Neural progenitor cell (in vitro differentiated cells): ENCODE measurements around the gene GRIK3. TPM values are rescaled to one million over a fixed set of nuclear protein-coding genes. Genes with fewer than 3 reads are reported as not detected.

Experiments
- DNase-seq: peaks from one replicate; pipeline ENCODE4 v3.0.0-alpha.2; 2016; ENCODE audit warnings: low spot score
- H2AFZ ChIP-seq: fragments of 200-600 bp; sonication (generic); replicated peaks from 2 replicates; pipeline ENCODE4 v1.6.1; 2016; ENCODE audit warnings: antibody characterized with exemption
- H3F3A ChIP-seq: fragments of 200-600 bp; sonication (generic); 2 replicates; pipeline ENCODE4 v1.6.1; 2016; ENCODE audit warnings: antibody characterized with exemption, low read depth
- H3K27ac ChIP-seq: fragments of 200-600 bp; sonication (generic); 2 replicates; pipeline ENCODE4 v1.5.1; 2016; ENCODE audit warnings: mild to moderate bottlenecking
- H3K27me3 ChIP-seq: fragments of 200-600 bp; sonication (generic); 2 replicates; pipeline ENCODE4 v1.6.1; 2016; ENCODE audit warnings: mild to moderate bottlenecking, moderate library complexity
- H3K36me3 ChIP-seq: fragments of 200-600 bp; sonication (generic); 2 replicates; pipeline ENCODE4 v1.5.1; 2016
- H3K4me1 ChIP-seq: fragments of 200-600 bp; sonication (generic); 2 replicates; pipeline ENCODE4 v1.6.1; 2016; ENCODE audit warnings: mixed run types
- H3K4me2 ChIP-seq: fragments of 200-600 bp; sonication (generic); 2 replicates; pipeline ENCODE4 v1.6.1; 2016
- H3K4me3 ChIP-seq: fragments of 200-600 bp; sonication (generic); 2 replicates; pipeline ENCODE4 v1.5.1; 2016
- H3K79me2 ChIP-seq: fragments of 200-600 bp; sonication (generic); 2 replicates; pipeline ENCODE4 v1.6.1; 2016; ENCODE audit warnings: low read depth
- H3K9ac ChIP-seq: fragments of 200-600 bp; sonication (generic); 2 replicates; pipeline ENCODE4 v1.6.1; 2016
- H3K9me3 ChIP-seq: fragments of 200-600 bp; sonication (generic); 2 replicates; pipeline ENCODE4 v1.5.1; 2016; ENCODE audit warnings: low read depth
- H4K20me1 ChIP-seq: fragments of 200-600 bp; sonication (generic); 2 replicates; pipeline ENCODE4 v1.6.1; 2016; ENCODE audit warnings: low read depth
- H3K27ac Mint-ChIP-seq: 3 replicates; pipeline ENCODE4 v1.8.0; 2021; ENCODE audit warnings: mixed read lengths
- H3K27me3 Mint-ChIP-seq: 2 replicates; pipeline ENCODE4 v1.8.0; 2022; ENCODE audit warnings: low read depth, mild to moderate bottlenecking, inconsistent platforms, moderate library complexity, mixed read lengths; ENCODE audit not compliant: insufficient read depth
- H3K36me3 Mint-ChIP-seq: 3 replicates; pipeline ENCODE4 v1.8.0; 2021; ENCODE audit warnings: mixed read lengths
- H3K4me1 Mint-ChIP-seq: 3 replicates; pipeline ENCODE4 v1.8.0; 2021; ENCODE audit warnings: mixed read lengths
- H3K4me3 Mint-ChIP-seq: 3 replicates; pipeline ENCODE4 v1.8.0; 2021; ENCODE audit warnings: mild to moderate bottlenecking, moderate library complexity, mixed read lengths
- H3K9me3 Mint-ChIP-seq: 3 replicates; pipeline ENCODE4 v1.8.0; 2020; ENCODE audit warnings: mixed read lengths
- CTCF ChIP-seq: fragments of 200-600 bp; sonication (generic); IDR thresholded peaks from 2 replicates; pipeline ENCODE4 v1.5.1; 2017; ENCODE audit warnings: antibody characterized with exemption, mild to moderate bottlenecking
- EZH2 ChIP-seq: fragments of 200-600 bp; sonication (generic); IDR thresholded peaks from 2 replicates; pipeline ENCODE4 v1.6.1; 2017; ENCODE audit warnings: antibody characterized with exemption, mild to moderate bottlenecking, moderate library complexity
- EZH2phosphoT487 ChIP-seq: fragments of 200-600 bp; sonication (generic); IDR thresholded peaks from 2 replicates; pipeline ENCODE4 v1.6.1; 2017; ENCODE audit warnings: antibody characterized with exemption
- total RNA-seq: library from RNA; depleted of rRNA; stranded (reverse); fragments of >200 nt; gene quantifications from 2 replicates; pipeline ENCODE4 v1.2.3, GENCODE V29; 2015; ENCODE audit warnings: low replicate concordance

GRIK3 gene
- total RNA-seq, 1 donor from 2014 or later, result 1.7 TPM

- Histone ChIP-seq H3K9me3 (no peaks in the 10 kb centered on the region), H4K20me1 (no peaks in the 10 kb centered on the region), H3F3A (peaks cover 5% of the 10 kb centered on the region), H3K36me3 (no peaks in the 10 kb centered on the region), H3K27me3 (no peaks in the 10 kb centered on the region), H2AFZ (no peak overlapping the region), H3K79me2 (no peaks in the 10 kb centered on the region), H3K9ac (no peak overlapping the region), H3K27ac (no peak overlapping the region), H3K4me2 (no peak overlapping the region), H3K4me1 (peaks cover 16% of the 10 kb centered on the region), H3K4me3 (no peak overlapping the region)
- peaks cover 12% of the 10 kb centered on the region for H3K27me3 Mint-ChIP-seq
- H3K36me3 Mint-ChIP-seq, result no peaks in the 10 kb centered on the region
- peaks cover 26% of the 10 kb centered on the region for H3K4me1 Mint-ChIP-seq
- H3K27ac Mint-ChIP-seq, result no peak overlapping the region
- H3K9me3 Mint-ChIP-seq, result no peaks in the 10 kb centered on the region
- H3K4me3 Mint-ChIP-seq, result no peak overlapping the region
- TF ChIP-seq CTCF, result no peak
- no peak for TF ChIP-seq EZH2phosphoT487
- TF ChIP-seq EZH2, result no peak
- DNase-seq, result no peak
Observed at GRCh38 chr1:37053173-37053572, 18.9 kb upstream of the GRIK3 start.

- Histone ChIP-seq H3K27ac (no peak overlapping the region), H3F3A (peaks cover 5% of the 10 kb centered on the region), H3K4me3 (no peak overlapping the region), H2AFZ (no peak overlapping the region), H3K79me2 (no peaks in the 10 kb centered on the region), H3K27me3 (no peaks in the 10 kb centered on the region), H3K9ac (no peak overlapping the region), H3K36me3 (no peaks in the 10 kb centered on the region), H4K20me1 (no peaks in the 10 kb centered on the region), H3K4me1 (peaks cover 16% of the 10 kb centered on the region), H3K9me3 (no peaks in the 10 kb centered on the region), H3K4me2 (no peak overlapping the region)
- H3K9me3 Mint-ChIP-seq, result no peaks in the 10 kb centered on the region
- TF ChIP-seq CTCF (no peak), EZH2 (no peak), EZH2phosphoT487 (no peak)
- no peaks in the 10 kb centered on the region for H3K36me3 Mint-ChIP-seq
- H3K4me3 Mint-ChIP-seq, result no peak overlapping the region
- no peak overlapping the region for H3K27ac Mint-ChIP-seq
- DNase-seq, result no peak
- peaks cover 26% of the 10 kb centered on the region for H3K4me1 Mint-ChIP-seq
- peaks cover 12% of the 10 kb centered on the region for H3K27me3 Mint-ChIP-seq
Observed at GRCh38 chr1:37052120-37052519, 17.8 kb upstream of the GRIK3 start.

- Mint-ChIP-seq H3K9me3 (no peaks in the 10 kb centered on the region), H3K4me1 (peaks cover 23% of the 10 kb centered on the region), H3K4me3 (no peak overlapping the region), H3K27ac (no peak overlapping the region), H3K27me3 (peaks cover 12% of the 10 kb centered on the region), H3K36me3 (no peaks in the 10 kb centered on the region)
- H3K36me3 ChIP-seq, result no peaks in the 10 kb centered on the region
- no peak overlapping the region for H2AFZ ChIP-seq
- H3K27ac ChIP-seq, result no peak overlapping the region
- no peak for DNase-seq
- H3F3A ChIP-seq, result peaks cover 5% of the 10 kb centered on the region
- no peak overlapping the region for H3K9ac ChIP-seq
- TF ChIP-seq EZH2phosphoT487 (no peak), CTCF (no peak), EZH2 (no peak)
- H3K4me1 ChIP-seq, result peaks cover 12% of the 10 kb centered on the region
- no peaks in the 10 kb centered on the region for H3K79me2 ChIP-seq
- H3K9me3 ChIP-seq, result no peaks in the 10 kb centered on the region
- no peak overlapping the region for H3K4me3 ChIP-seq
- H4K20me1 ChIP-seq, result no peaks in the 10 kb centered on the region
- H3K4me2 ChIP-seq, result no peak overlapping the region
- H3K27me3 ChIP-seq, result no peaks in the 10 kb centered on the region
Observed at GRCh38 chr1:37051346-37051745, 17.0 kb upstream of the GRIK3 start.
